DND-41 (cell line): ENCODE measurements around the gene PCAT6.

Experiments
- ATAC-seq: fragments of 200-7000 bp; cut with Tn5 transposase; 3 replicates; pipeline ENCODE4 v1.9.1; 2021; ENCODE audit warnings: low read depth; ENCODE audit not compliant: insufficient read depth
- DNase-seq: peaks from one replicate; pipeline ENCODE4 v3.0.0-alpha.2; 2020
- H2AFZ ChIP-seq: 2 replicates; pipeline ENCODE4 v1.6.0; 2012; ENCODE audit warnings: low read depth, low read length
- H3K27ac ChIP-seq: 2 replicates; pipeline ENCODE4 v1.5.1; 2012; ENCODE audit warnings: low read length, inconsistent platforms
- H3K27me3 ChIP-seq: fragments of 200-600 bp; sonication (generic); 2 replicates; pipeline ENCODE4 v1.6.0; 2012; ENCODE audit warnings: low read length, mild to moderate bottlenecking, inconsistent platforms; ENCODE audit not compliant: insufficient read depth, poor library complexity
- H3K36me3 ChIP-seq: 2 replicates; pipeline ENCODE4 v1.5.1; 2012; ENCODE audit warnings: low read length, inconsistent platforms; ENCODE audit not compliant: insufficient read depth
- H3K4me1 ChIP-seq: 2 replicates; pipeline ENCODE4 v1.5.1; 2012; ENCODE audit warnings: mild to moderate bottlenecking, low read length; ENCODE audit not compliant: insufficient read depth
- H3K4me2 ChIP-seq: 2 replicates; pipeline ENCODE4 v1.6.0; 2012; ENCODE audit warnings: mild to moderate bottlenecking, moderate library complexity, low read length, inconsistent platforms; ENCODE audit not compliant: insufficient read depth
- H3K4me3 ChIP-seq, 2 experiments: fragments of 200-600 bp in 1 of 2; shearing (Covaris generic) in 1 of 2; 2 replicates each; pipeline ENCODE4 v1.5.1; 2012 to 2016; ENCODE audit warnings: inconsistent platforms in 2 of 2, low read length in 2 of 2, mild to moderate bottlenecking in 2 of 2, low read depth in 1 of 2, moderate library complexity in 1 of 2
- H3K79me2 ChIP-seq: 2 replicates; pipeline ENCODE4 v1.6.0; 2012; ENCODE audit warnings: low read length, inconsistent platforms; ENCODE audit not compliant: insufficient read depth
- H3K9ac ChIP-seq: 2 replicates; pipeline ENCODE4 v1.6.0; 2012; ENCODE audit warnings: low read depth, mild to moderate bottlenecking, inconsistent platforms, low read length, moderate library complexity
- H3K9me3 ChIP-seq: 2 replicates; pipeline ENCODE4 v1.5.1; 2012; ENCODE audit warnings: low read length, moderate library complexity, mild to moderate bottlenecking, inconsistent platforms; ENCODE audit not compliant: insufficient read depth, severe bottlenecking
- H4K20me1 ChIP-seq: 2 replicates; pipeline ENCODE4 v1.6.0; 2012; ENCODE audit warnings: low read length; ENCODE audit not compliant: insufficient read depth
- CTCF ChIP-seq: IDR thresholded peaks from 2 replicates; pipeline ENCODE4 v1.5.1; 2012; ENCODE audit warnings: borderline replicate concordance, low read length, moderate library complexity, mild to moderate bottlenecking; ENCODE audit not compliant: poor library complexity, severe bottlenecking; ENCODE audit errors: extremely low read depth
- EZH2 ChIP-seq: IDR thresholded peaks from 3 replicates; pipeline ENCODE4 v1.6.1; 2012; ENCODE audit warnings: borderline replicate concordance, low read depth, mild to moderate bottlenecking, moderate library complexity, low read length, inconsistent platforms; ENCODE audit not compliant: severe bottlenecking

Gene PCAT6

GRCh38 chr1:202857136-202857610, 46.4 kb downstream of the PCAT6 start:
- no peak overlapping the region for H3K4me2 ChIP-seq
- no peak for ATAC-seq

GRCh38 chr1:202858331-202858730, 47.6 kb downstream of the PCAT6 start:
- Histone ChIP-seq H3K27ac (no peak overlapping the region), H3K4me1 (no peaks in the 10 kb centered on the region), H3K4me3 (no peak overlapping the region), H2AFZ (no peak overlapping the region), H3K9ac (no peak overlapping the region), H3K36me3 (no peaks in the 10 kb centered on the region), H4K20me1 (no peaks in the 10 kb centered on the region), H3K9me3 (no peaks in the 10 kb centered on the region), H3K4me2 (no peak overlapping the region), H3K79me2 (no peaks in the 10 kb centered on the region), H3K27me3 (peaks cover 15% of the 10 kb centered on the region)
- ATAC-seq, result no peak
- TF ChIP-seq CTCF, result no peak
- TF ChIP-seq EZH2, result no peak
- no peak for DNase-seq

More at GRCh38 chr1:202857136-202857610, 46.4 kb downstream of the PCAT6 start:
- TF ChIP-seq CTCF, result no peak
- Histone ChIP-seq H3K4me1 (no peaks in the 10 kb centered on the region), H3K9ac (no peak overlapping the region), H3K27me3 (peaks cover 7% of the 10 kb centered on the region), H3K9me3 (no peaks in the 10 kb centered on the region), H2AFZ (no peak overlapping the region), H4K20me1 (no peaks in the 10 kb centered on the region), H3K36me3 (no peaks in the 10 kb centered on the region), H3K4me3 (no peak overlapping the region), H3K79me2 (no peaks in the 10 kb centered on the region), H3K27ac (no peak overlapping the region)
- DNase-seq, result no peak

GRCh38 chr1:202858789-202859414, 48.1 kb downstream of the PCAT6 start:
- Histone ChIP-seq H3K9me3 (no peaks in the 10 kb centered on the region), H3K4me3 (no peak overlapping the region), H3K79me2 (no peaks in the 10 kb centered on the region), H3K4me1 (no peaks in the 10 kb centered on the region), H2AFZ (no peak overlapping the region), H4K20me1 (no peaks in the 10 kb centered on the region), H3K27me3 (peaks cover 15% of the 10 kb centered on the region), H3K27ac (no peak overlapping the region), H3K4me2 (no peak overlapping the region), H3K36me3 (no peaks in the 10 kb centered on the region), H3K9ac (no peak overlapping the region)
- TF ChIP-seq EZH2 (no peak), CTCF (no peak)
- DNase-seq, result no peak
- no peak for ATAC-seq

GRCh38 chr1:202860744-202861419, 50.1 kb downstream of the PCAT6 start:
- Histone ChIP-seq H3K4me1 (no peaks in the 10 kb centered on the region), H4K20me1 (no peaks in the 10 kb centered on the region), H3K27me3 (peaks cover 15% of the 10 kb centered on the region), H2AFZ (no peak overlapping the region), H3K36me3 (no peaks in the 10 kb centered on the region), H3K4me2 (no peak overlapping the region), H3K4me3 (no peak overlapping the region), H3K27ac (no peak overlapping the region), H3K9me3 (no peaks in the 10 kb centered on the region), H3K79me2 (no peaks in the 10 kb centered on the region), H3K9ac (no peak overlapping the region)
- TF ChIP-seq CTCF (no peak), EZH2 (no peak)
- no peak for ATAC-seq
- no peak for DNase-seq
